T-helper 1 cell treated with Interleukin-12 subunit alpha and Interleukin-12 subunit beta and Interleukin-4 antibody, amounts not matched to agents 30 μg/mL and 1 μg/mL, for 36 hours (primary cell): ENCODE data around the gene MTHFD2L.

ENCODE experiments used
- H3K27ac Mint-ChIP-seq: one replicate; pipeline ENCODE4 v1.8.0; 2021; ENCODE audit warnings: mild to moderate bottlenecking, mixed read lengths
- H3K27me3 Mint-ChIP-seq: one replicate; pipeline ENCODE4 v1.8.0; 2021; ENCODE audit warnings: low read depth, mixed read lengths
- H3K36me3 Mint-ChIP-seq: one replicate; pipeline ENCODE4 v1.8.0; 2021; ENCODE audit warnings: low read depth, mixed read lengths
- H3K4me1 Mint-ChIP-seq: one replicate; pipeline ENCODE4 v1.8.0; 2021; ENCODE audit warnings: low read depth, mixed read lengths
- H3K4me3 Mint-ChIP-seq: one replicate; pipeline ENCODE4 v1.8.0; 2021; ENCODE audit warnings: mild to moderate bottlenecking, moderate library complexity, mixed read lengths
- H3K9me3 Mint-ChIP-seq: one replicate; pipeline ENCODE4 v1.8.0; 2021; ENCODE audit warnings: mixed read lengths

The MTHFD2L gene

DNA sequence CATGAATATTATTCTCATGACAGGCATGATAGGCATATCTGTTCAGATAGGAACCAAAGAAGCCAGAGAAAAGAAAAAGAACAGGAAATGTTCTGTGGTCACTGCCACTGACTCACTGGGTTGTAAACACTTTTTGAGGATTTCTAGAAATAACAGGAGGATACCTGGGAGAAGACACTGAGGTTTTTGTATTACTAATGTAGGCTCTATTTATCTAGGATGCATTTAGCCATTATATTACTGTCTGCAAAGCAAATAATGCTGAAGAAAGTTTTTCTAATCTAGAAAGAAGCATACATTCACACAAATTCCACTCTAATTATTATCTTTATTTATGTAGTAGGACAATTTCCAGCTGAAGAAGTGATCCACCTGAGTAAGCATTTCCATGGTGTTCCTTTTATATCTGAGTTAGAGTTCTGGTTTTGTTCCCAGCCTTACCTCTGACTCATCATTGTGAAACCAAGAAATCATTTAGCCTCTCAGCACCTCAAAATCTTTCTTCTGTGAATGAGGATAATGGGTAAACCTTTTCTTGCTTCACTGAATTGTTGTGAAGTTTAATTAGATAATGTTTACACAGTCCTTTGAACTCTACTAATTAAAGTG lies 110.2 kb downstream of the MTHFD2L start:
- no peaks in the 10 kb centered on the region for H3K9me3 Mint-ChIP-seq
- no peak overlapping the region for H3K27ac Mint-ChIP-seq
- H3K4me1 Mint-ChIP-seq, result peaks cover 6% of the 10 kb centered on the region

DNA sequence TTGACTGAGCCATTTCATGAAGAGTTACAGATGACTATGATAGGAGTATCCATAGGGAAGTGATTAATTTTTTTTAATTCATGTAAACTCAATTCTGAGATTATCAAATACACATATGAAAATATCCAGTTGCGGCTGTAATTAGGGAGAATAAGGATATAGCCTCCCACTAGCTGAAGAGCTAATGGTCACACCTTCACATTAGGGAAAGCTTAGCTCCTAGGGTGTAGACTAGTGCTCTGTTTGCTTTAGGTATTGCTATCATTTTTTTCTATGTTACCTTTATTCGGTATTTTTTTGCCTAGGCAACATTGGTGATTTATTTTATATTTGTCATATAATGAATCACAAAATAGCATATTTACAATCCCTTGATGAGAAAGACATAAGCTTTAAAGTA lies 110.7 kb downstream of the MTHFD2L start:
- Mint-ChIP-seq H3K27ac (no peak overlapping the region), H3K4me1 (peaks cover 6% of the 10 kb centered on the region), H3K4me3 (no peak overlapping the region), H3K36me3 (no peaks in the 10 kb centered on the region), H3K27me3 (no peaks in the 10 kb centered on the region), H3K9me3 (no peaks in the 10 kb centered on the region)

More for the DNA sequence above, 110.2 kb downstream of the MTHFD2L start:
- Mint-ChIP-seq H3K36me3 (no peaks in the 10 kb centered on the region), H3K27me3 (no peaks in the 10 kb centered on the region), H3K4me3 (no peak overlapping the region)

DNA sequence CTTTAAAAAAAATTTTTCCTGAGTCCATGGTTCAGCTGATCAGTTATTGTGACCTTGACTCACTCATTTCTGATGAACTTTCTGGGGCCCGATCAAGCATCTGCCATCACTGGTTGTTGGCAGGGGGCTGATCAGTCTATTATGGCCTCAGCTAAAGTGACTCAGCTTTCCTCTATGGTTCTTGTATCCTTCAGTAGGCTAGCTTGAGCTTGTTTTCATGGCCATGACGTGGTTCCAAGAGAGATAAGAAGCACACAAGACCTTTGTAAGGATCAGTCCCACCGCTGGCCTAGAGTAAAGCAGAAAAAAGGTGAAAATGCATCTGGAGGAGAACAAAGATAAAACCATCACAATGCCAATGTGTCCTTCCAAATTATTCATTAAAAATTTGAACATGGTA lies 120.6 kb downstream of the MTHFD2L start:
- Mint-ChIP-seq H3K4me3 (no peak overlapping the region), H3K27ac (no peak overlapping the region), H3K9me3 (no peaks in the 10 kb centered on the region), H3K4me1 (no peaks in the 10 kb centered on the region), H3K27me3 (no peaks in the 10 kb centered on the region), H3K36me3 (no peaks in the 10 kb centered on the region)

DNA sequence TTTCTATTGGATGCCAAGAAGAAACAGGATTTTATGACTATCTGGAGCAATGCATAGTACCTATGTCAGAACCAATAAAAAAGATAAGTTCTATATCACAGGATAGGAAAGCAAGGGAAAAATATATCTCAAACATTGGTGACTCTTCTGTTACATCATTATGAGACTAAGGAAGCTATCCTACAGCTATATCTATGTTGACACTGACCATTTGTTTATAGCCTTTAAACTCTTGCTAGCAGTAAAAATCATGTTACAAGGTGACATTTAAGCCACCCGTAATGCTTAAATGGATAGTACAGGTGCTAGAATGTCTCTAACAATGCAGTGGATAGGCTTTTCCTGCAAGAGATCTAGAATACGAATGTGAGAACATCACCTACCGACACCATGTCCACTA lies 121.8 kb downstream of the MTHFD2L start:
- Mint-ChIP-seq H3K4me3 (no peak overlapping the region), H3K27ac (no peak overlapping the region), H3K36me3 (no peaks in the 10 kb centered on the region), H3K27me3 (no peaks in the 10 kb centered on the region), H3K9me3 (no peaks in the 10 kb centered on the region), H3K4me1 (no peaks in the 10 kb centered on the region)

DNA sequence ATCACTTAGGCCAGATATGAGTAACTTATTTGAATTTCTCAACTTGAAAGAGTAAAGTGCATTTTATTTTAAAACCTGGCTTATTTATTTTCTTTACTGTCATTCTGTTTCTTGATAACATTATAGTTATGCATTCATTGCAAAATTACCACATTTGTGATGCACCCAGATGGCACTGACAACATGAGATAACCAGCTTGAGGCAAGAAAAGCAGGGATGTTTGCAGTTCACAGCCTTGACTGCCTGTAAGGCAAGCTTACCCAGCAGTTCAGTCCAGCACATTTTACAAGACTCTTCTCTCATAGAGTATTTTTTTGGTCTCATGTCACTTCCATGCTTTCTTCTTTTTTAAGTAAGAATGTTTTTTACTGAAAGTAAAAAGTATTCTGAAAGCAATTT lies 125.0 kb downstream of the MTHFD2L start:
- Mint-ChIP-seq H3K4me1 (no peaks in the 10 kb centered on the region), H3K9me3 (no peaks in the 10 kb centered on the region), H3K36me3 (no peaks in the 10 kb centered on the region), H3K27me3 (no peaks in the 10 kb centered on the region), H3K27ac (no peak overlapping the region), H3K4me3 (no peak overlapping the region)

DNA sequence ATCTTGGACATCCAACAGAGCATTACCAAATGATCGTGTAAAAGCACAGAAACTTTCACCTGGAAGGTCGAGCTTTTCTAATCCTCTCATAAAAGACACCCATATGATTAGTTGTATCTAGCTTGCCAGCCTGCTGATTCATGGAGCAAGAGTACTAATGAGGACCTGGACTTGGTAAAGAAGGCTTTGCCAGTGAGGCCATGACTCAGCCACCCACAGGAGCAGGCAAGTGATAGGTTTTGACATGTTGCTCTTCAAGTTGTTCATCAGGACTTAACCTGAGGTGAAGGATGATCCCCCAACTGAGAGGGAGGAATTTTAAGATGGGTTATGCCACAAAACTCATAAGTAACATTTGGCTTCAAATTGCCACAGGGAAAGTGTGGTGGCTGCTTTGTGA lies 125.7 kb downstream of the MTHFD2L start:
- Mint-ChIP-seq H3K27me3 (no peaks in the 10 kb centered on the region), H3K27ac (no peak overlapping the region), H3K4me1 (no peaks in the 10 kb centered on the region), H3K36me3 (no peaks in the 10 kb centered on the region), H3K9me3 (no peaks in the 10 kb centered on the region), H3K4me3 (no peak overlapping the region)

DNA sequence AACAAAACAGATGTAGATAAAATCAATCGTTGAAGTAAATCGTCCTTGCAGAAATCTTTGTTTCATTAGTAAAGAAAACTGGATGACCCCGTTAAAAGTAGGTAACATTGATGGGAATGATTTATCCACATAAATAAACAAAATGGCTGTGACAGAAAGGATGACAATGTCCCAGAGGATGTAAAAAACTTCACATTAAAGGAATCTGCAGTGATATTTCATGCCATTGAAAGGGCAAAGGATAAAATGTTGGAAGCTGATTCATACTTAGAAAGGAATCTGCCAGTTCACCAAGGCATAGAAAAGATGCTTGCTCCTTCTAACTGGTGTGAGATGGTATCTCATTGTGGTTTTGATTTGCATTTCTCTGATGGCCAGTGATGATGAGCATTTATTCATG lies 126.1 kb downstream of the MTHFD2L start:
- no peaks in the 10 kb centered on the region for H3K27me3 Mint-ChIP-seq
- H3K4me1 Mint-ChIP-seq, result no peaks in the 10 kb centered on the region
- H3K36me3 Mint-ChIP-seq, result no peaks in the 10 kb centered on the region
- no peak overlapping the region for H3K27ac Mint-ChIP-seq
- no peak overlapping the region for H3K4me3 Mint-ChIP-seq
- no peaks in the 10 kb centered on the region for H3K9me3 Mint-ChIP-seq

DNA sequence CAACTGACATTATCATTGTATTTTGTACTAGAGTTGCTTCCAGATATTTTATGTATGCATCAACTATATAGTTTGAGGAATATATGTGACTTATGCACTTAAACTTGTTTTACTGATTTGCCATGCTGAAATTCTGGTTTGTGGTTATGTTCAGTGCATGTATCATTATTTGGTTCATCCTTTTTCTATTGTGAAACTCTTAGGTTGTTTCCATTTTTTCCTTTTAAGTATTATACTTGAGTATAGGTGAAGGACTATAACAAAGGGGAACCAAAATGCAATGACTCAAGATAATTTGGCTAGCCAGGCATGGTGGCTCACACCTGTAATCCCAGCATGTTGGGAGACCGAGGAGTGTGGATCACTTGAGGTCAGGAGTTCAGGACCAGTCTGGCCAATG lies 129.2 kb downstream of the MTHFD2L start:
- no peaks in the 10 kb centered on the region for H3K27me3 Mint-ChIP-seq
- no peaks in the 10 kb centered on the region for H3K36me3 Mint-ChIP-seq
- H3K4me1 Mint-ChIP-seq, result no peaks in the 10 kb centered on the region
- H3K27ac Mint-ChIP-seq, result no peak overlapping the region
- H3K9me3 Mint-ChIP-seq, result no peaks in the 10 kb centered on the region
- H3K4me3 Mint-ChIP-seq, result no peak overlapping the region

DNA sequence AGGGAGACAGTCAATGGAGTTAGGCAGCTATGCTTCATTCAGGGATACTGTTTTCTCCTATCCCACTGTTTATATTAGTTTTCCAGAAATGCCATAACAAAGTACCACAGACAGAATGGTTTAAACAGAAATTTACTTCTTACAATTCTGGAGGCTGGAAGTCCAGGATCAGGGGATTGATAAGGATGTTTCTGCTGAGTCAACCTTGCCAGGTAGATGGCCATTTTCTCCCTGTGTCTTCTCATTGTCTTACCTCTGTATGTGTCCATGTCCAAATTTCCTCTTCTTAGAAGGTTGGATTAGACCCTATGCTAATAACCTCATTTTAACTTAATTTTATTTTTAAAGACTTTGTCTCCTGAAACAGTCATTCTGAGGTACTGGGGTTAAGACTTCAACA lies 129.9 kb downstream of the MTHFD2L start:
- no peaks in the 10 kb centered on the region for H3K9me3 Mint-ChIP-seq
- H3K4me1 Mint-ChIP-seq, result no peaks in the 10 kb centered on the region

DNA sequence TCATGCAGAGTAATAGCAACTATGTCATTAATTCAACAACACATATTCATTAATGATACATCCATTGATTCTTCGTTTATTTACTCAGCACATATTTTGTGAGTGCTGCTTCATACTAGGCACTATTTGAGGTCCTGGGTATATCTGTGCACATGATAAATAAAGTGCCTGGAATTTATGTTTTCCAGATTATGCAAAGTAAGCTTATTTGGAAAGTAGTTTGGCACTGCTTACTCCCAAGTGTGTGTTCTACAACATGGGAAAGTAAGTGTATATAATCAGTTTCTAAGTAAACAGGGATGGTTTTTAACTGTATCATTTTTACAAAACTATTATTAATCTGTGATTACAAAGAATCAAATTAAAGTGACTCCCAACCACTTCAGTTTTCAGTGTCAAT lies 133.6 kb downstream of the MTHFD2L start:
- no peaks in the 10 kb centered on the region for H3K27me3 Mint-ChIP-seq
- H3K36me3 Mint-ChIP-seq, result no peaks in the 10 kb centered on the region
- no peak overlapping the region for H3K27ac Mint-ChIP-seq

More for the DNA sequence above, 129.9 kb downstream of the MTHFD2L start:
- Mint-ChIP-seq H3K4me3 (no peak overlapping the region), H3K36me3 (no peaks in the 10 kb centered on the region), H3K27ac (no peak overlapping the region), H3K27me3 (no peaks in the 10 kb centered on the region)

DNA sequence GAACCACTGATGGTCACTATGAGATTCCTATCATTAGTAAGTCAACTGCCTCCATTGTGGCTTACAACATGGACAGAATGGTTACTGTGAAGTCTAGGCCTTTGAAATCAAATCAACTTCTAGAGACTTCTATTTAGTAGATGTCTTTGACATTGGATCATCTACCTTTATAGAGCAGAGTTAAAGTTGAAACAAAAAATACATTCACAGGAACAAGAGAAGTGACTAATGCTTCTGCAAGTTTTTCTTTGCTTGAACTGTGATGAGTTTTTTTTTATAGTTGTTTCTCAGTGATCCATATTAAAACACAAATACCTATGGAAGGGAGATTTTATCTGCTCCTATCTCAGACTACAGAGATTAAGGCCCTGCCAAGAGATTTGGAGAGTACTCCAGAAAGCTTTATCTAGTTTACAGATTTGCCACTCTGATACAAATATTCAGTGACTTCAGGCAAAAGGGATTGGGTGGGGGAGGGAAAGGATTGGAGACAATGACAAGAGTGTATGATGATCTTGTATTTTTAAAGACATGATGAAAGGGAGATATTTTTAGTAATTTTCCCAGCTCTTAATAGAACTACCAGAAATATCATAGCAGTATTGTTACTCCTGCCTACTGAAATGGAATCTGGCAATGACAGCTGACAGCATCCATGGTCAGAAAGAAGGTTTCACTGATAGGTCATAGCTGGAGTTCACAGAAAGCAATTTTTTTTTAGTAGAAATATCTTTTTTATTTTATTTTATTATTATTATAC lies 134.4 kb downstream of the MTHFD2L start:
- H3K9me3 Mint-ChIP-seq, result no peaks in the 10 kb centered on the region
- no peaks in the 10 kb centered on the region for H3K27me3 Mint-ChIP-seq
- H3K4me3 Mint-ChIP-seq, result no peak overlapping the region
- H3K36me3 Mint-ChIP-seq, result no peaks in the 10 kb centered on the region
- no peak overlapping the region for H3K27ac Mint-ChIP-seq
- H3K4me1 Mint-ChIP-seq, result no peaks in the 10 kb centered on the region

More for the DNA sequence above, 133.6 kb downstream of the MTHFD2L start:
- Mint-ChIP-seq H3K4me1 (no peaks in the 10 kb centered on the region), H3K4me3 (no peak overlapping the region), H3K9me3 (no peaks in the 10 kb centered on the region)

DNA sequence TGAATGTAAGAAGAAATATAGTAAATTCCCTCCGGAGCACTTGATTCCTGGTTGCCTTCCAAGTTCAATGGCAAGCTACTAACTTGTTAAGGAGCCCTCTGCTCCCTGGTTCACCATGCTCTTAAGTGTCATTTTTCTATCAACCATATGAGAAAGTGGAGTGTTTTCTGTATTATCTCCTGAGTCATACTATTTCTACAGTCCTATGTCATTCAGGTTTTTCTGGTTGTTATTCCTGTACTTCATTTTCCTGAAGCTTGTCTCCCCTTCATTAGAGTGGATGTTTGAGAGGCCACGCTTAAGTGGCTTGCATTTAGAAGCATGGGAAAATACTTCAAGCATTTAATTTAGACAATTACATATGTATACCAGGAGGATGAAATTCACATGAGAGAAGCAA lies 135.6 kb downstream of the MTHFD2L start:
- Mint-ChIP-seq H3K9me3 (no peaks in the 10 kb centered on the region), H3K36me3 (no peaks in the 10 kb centered on the region), H3K4me3 (no peak overlapping the region), H3K27me3 (no peaks in the 10 kb centered on the region), H3K4me1 (no peaks in the 10 kb centered on the region), H3K27ac (no peak overlapping the region)

DNA sequence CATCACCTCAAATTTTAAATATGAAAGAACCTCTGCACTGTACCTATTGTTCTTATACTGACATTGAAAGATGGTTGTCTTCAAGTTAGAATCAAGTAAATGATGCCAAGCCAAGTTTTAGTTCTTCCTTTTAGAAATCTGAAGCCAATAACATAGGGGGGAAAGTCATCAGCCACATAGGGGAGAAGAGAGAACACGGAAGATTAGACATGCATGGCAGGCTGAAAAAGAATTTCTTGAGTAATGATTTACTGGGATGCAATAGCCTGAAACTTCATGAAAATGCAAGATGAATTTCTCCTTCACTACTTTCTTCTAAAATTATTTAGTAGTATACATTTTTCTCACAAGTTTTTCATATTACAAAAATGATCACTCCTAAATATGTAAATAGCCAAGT lies 136.8 kb downstream of the MTHFD2L start:
- H3K4me1 Mint-ChIP-seq, result no peaks in the 10 kb centered on the region
- H3K27me3 Mint-ChIP-seq, result no peaks in the 10 kb centered on the region
- no peak overlapping the region for H3K4me3 Mint-ChIP-seq
- no peaks in the 10 kb centered on the region for H3K9me3 Mint-ChIP-seq
- no peaks in the 10 kb centered on the region for H3K36me3 Mint-ChIP-seq
- H3K27ac Mint-ChIP-seq, result no peak overlapping the region

DNA sequence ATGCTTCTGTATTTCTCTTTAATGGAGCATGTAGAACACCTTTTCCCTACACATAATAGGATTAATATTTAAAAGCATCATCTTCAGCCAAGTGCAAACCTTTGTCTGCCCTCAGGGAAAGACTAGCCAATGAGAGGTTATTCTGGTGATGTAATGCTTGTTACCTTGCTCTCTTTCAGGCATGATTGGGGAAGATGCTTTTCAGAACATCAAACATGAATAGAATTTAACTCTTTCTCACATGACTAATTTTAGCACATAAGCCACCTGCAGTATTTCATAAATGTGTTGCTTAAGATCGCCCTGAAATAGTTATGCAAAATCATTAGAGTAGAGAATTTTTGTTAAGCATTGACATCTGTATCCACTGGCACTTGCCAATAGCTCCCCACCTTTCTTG lies 139.6 kb downstream of the MTHFD2L start:
- no peaks in the 10 kb centered on the region for H3K9me3 Mint-ChIP-seq
- no peak overlapping the region for H3K27ac Mint-ChIP-seq
- H3K36me3 Mint-ChIP-seq, result no peaks in the 10 kb centered on the region
- H3K4me3 Mint-ChIP-seq, result no peak overlapping the region
- no peaks in the 10 kb centered on the region for H3K27me3 Mint-ChIP-seq
- H3K4me1 Mint-ChIP-seq, result no peaks in the 10 kb centered on the region

DNA sequence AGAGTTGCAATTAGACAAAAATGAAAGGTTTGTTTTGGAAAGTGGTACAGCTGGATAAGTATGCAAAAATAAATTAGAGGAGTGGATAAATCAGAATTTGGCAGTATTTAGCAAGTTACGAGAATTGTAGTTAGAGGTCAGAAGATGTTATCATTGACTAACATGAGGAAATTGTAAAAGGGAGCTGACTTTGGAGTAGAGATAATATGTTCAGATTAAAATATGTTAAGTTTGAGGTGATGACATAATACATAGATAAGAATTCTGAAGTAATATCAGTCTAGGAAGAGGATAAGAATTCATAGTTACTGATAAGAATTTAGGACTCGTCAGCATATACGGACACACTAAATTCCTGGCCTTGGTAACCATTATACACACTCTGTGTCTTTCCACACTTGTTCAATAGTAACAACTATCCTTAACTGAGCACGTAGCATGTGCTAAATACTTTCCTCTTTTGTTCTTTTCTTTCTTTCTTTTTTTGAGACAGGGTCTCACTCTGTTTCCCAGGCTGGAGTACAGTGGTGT lies 146.2 kb downstream of the MTHFD2L start:
- Mint-ChIP-seq H3K27me3 (no peaks in the 10 kb centered on the region), H3K27ac (no peak overlapping the region), H3K9me3 (no peaks in the 10 kb centered on the region), H3K4me3 (no peak overlapping the region), H3K4me1 (peaks cover 5% of the 10 kb centered on the region), H3K36me3 (no peaks in the 10 kb centered on the region)
